ENCODE data around the gene EGLN3. TPM values are rescaled to one million over a fixed set of nuclear protein-coding genes. Genes with fewer than 3 reads are reported as not detected.

EGLN3 gene
- total RNA-seq, 2 experiments from 2014 or later = 12.8 to 14.4 TPM

- H3K27ac Mint-ChIP-seq = no peak overlapping the region
- H3K36me3 Mint-ChIP-seq = no peaks in the 10 kb centered on the region
- POLR2A ChIA-PET = no interaction called here
- H3K4me3 Mint-ChIP-seq = no peak overlapping the region
- no peaks in the 10 kb centered on the region for H3K4me1 Mint-ChIP-seq
- DNase-seq (no peak), ATAC-seq (ENCODE audit: low read depth) (no peak)
- peaks cover 26% of the 10 kb centered on the region for H3K27me3 Mint-ChIP-seq
- no peaks in the 10 kb centered on the region for H3K9me3 Mint-ChIP-seq
Observed at GRCh38 chr14:33908540-33909223, 42.2 kb downstream of the EGLN3 start.

GRCh38 chr14:33906968-33907367, 43.9 kb downstream of the EGLN3 start:
- H3K36me3 Mint-ChIP-seq = no peaks in the 10 kb centered on the region
- H3K27me3 Mint-ChIP-seq = peaks cover 29% of the 10 kb centered on the region
- DNase-seq = no peak

GRCh38 chr14:33904609-33905008, 46.3 kb downstream of the EGLN3 start:
- Mint-ChIP-seq H3K4me1 (peaks cover 3% of the 10 kb centered on the region), H3K27me3 (peaks cover 29% of the 10 kb centered on the region), H3K27ac (no peak overlapping the region), H3K9me3 (no peaks in the 10 kb centered on the region), H3K4me3 (no peak overlapping the region), H3K36me3 (no peaks in the 10 kb centered on the region)
- DNase-seq (no peak), ATAC-seq (ENCODE audit: low read depth) (no peak)
- POLR2A ChIA-PET = no interaction called here

More at GRCh38 chr14:33906968-33907367, 43.9 kb downstream of the EGLN3 start:
- no peak overlapping the region for H3K4me3 Mint-ChIP-seq
- H3K9me3 Mint-ChIP-seq = no peaks in the 10 kb centered on the region
- POLR2A ChIA-PET = no interaction called here
- no peak overlapping the region for H3K27ac Mint-ChIP-seq
- peaks cover 3% of the 10 kb centered on the region for H3K4me1 Mint-ChIP-seq
- no peak for ATAC-seq (ENCODE audit: low read depth)

GRCh38 chr14:33903369-33903768, 47.5 kb downstream of the EGLN3 start:
- no peaks in the 10 kb centered on the region for H3K36me3 Mint-ChIP-seq
- no peak overlapping the region for H3K27ac Mint-ChIP-seq
- H3K9me3 Mint-ChIP-seq = no peaks in the 10 kb centered on the region
- ATAC-seq (ENCODE audit: low read depth) = no peak
- peaks cover 3% of the 10 kb centered on the region for H3K4me1 Mint-ChIP-seq
- POLR2A ChIA-PET = no interaction called here
- no peak overlapping the region for H3K4me3 Mint-ChIP-seq
- peaks cover 29% of the 10 kb centered on the region for H3K27me3 Mint-ChIP-seq
- DNase-seq = no peak

GRCh38 chr14:33902363-33902762, 48.5 kb downstream of the EGLN3 start:
- no peak for ATAC-seq (ENCODE audit: low read depth)

GRCh38 chr14:33901426-33902155, 49.3 kb downstream of the EGLN3 start:
- H3K4me1 Mint-ChIP-seq = peaks cover 3% of the 10 kb centered on the region
- ATAC-seq (ENCODE audit: low read depth) = no peak
- no peak overlapping the region for H3K4me3 Mint-ChIP-seq
- no peak overlapping the region for H3K27ac Mint-ChIP-seq
- H3K9me3 Mint-ChIP-seq = no peaks in the 10 kb centered on the region
- peaks cover 21% of the 10 kb centered on the region for H3K27me3 Mint-ChIP-seq
- POLR2A ChIA-PET = no interaction called here
- no peak for DNase-seq
- H3K36me3 Mint-ChIP-seq = no peaks in the 10 kb centered on the region

More at GRCh38 chr14:33902363-33902762, 48.5 kb downstream of the EGLN3 start:
- Mint-ChIP-seq H3K27me3 (peaks cover 27% of the 10 kb centered on the region), H3K27ac (no peak overlapping the region), H3K4me1 (peaks cover 3% of the 10 kb centered on the region), H3K4me3 (no peak overlapping the region), H3K9me3 (no peaks in the 10 kb centered on the region), H3K36me3 (no peaks in the 10 kb centered on the region)
- DNase-seq = no peak
- POLR2A ChIA-PET = no interaction called here

- ATAC-seq (ENCODE audit: low read depth) = no peak
- H3K9me3 Mint-ChIP-seq = no peaks in the 10 kb centered on the region
Observed at GRCh38 chr14:33900706-33901105, 50.2 kb downstream of the EGLN3 start.

GRCh38 chr14:33899723-33900341, 51.0 kb downstream of the EGLN3 start:
- Mint-ChIP-seq H3K4me1 (peaks cover 3% of the 10 kb centered on the region), H3K9me3 (peaks cover under 1% of the 10 kb centered on the region), H3K27ac (no peak overlapping the region), H3K36me3 (no peaks in the 10 kb centered on the region), H3K4me3 (no peak overlapping the region), H3K27me3 (peaks cover 9% of the 10 kb centered on the region)
- DNase-seq (no peak), ATAC-seq (ENCODE audit: low read depth) (no peak)
- POLR2A ChIA-PET = interaction anchor here (0.7 kb wide), 1 partner anchor 62 kb away, joined by 4 read pairs; no protein-coding TSS in a partner anchor

More at GRCh38 chr14:33900706-33901105, 50.2 kb downstream of the EGLN3 start:
- no peak overlapping the region for H3K27ac Mint-ChIP-seq
- no peaks in the 10 kb centered on the region for H3K36me3 Mint-ChIP-seq
- no peak for DNase-seq
- peaks cover 3% of the 10 kb centered on the region for H3K4me1 Mint-ChIP-seq
- H3K4me3 Mint-ChIP-seq = no peak overlapping the region
- peaks cover 18% of the 10 kb centered on the region for H3K27me3 Mint-ChIP-seq
- POLR2A ChIA-PET = no interaction called here

GRCh38 chr14:33897878-33898535, 52.9 kb downstream of the EGLN3 start:
- Mint-ChIP-seq H3K9me3 (peaks cover 7% of the 10 kb centered on the region), H3K27me3 (peaks cover 5% of the 10 kb centered on the region), H3K4me1 (no peaks in the 10 kb centered on the region), H3K36me3 (no peaks in the 10 kb centered on the region), H3K27ac (no peak overlapping the region), H3K4me3 (no peak overlapping the region)
- POLR2A ChIA-PET = no interaction called here
- no peak for ATAC-seq (ENCODE audit: low read depth)
- DNase-seq = no peak

- H3K27me3 Mint-ChIP-seq = peaks cover 5% of the 10 kb centered on the region
- H3K27ac Mint-ChIP-seq = no peak overlapping the region
- no peak overlapping the region for H3K4me3 Mint-ChIP-seq
- H3K9me3 Mint-ChIP-seq = peaks cover 8% of the 10 kb centered on the region
- no peak for DNase-seq
- no peaks in the 10 kb centered on the region for H3K36me3 Mint-ChIP-seq
- POLR2A ChIA-PET = no interaction called here
- no peak for ATAC-seq (ENCODE audit: low read depth)
- H3K4me1 Mint-ChIP-seq = no peaks in the 10 kb centered on the region
Observed at GRCh38 chr14:33897382-33897781, 53.5 kb downstream of the EGLN3 start.

- POLR2A ChIA-PET = no interaction called here
- H3K27ac Mint-ChIP-seq = no peak overlapping the region
- peaks cover 5% of the 10 kb centered on the region for H3K27me3 Mint-ChIP-seq
- H3K9me3 Mint-ChIP-seq = peaks cover 17% of the 10 kb centered on the region
- ATAC-seq (ENCODE audit: low read depth) (no peak), DNase-seq (no peak)
- peaks cover 2% of the 10 kb centered on the region for H3K36me3 Mint-ChIP-seq
- H3K4me3 Mint-ChIP-seq = no peak overlapping the region
- H3K4me1 Mint-ChIP-seq = peaks cover 9% of the 10 kb centered on the region
Observed at GRCh38 chr14:33894339-33894738, 56.5 kb downstream of the EGLN3 start.

- POLR2A ChIA-PET = no interaction called here
- Mint-ChIP-seq H3K27me3 (peaks cover 9% of the 10 kb centered on the region), H3K9me3 (peaks cover 23% of the 10 kb centered on the region), H3K4me3 (no peak overlapping the region), H3K36me3 (peaks cover 4% of the 10 kb centered on the region), H3K4me1 (peaks cover 9% of the 10 kb centered on the region), H3K27ac (no peak overlapping the region)
- ATAC-seq (ENCODE audit: low read depth) (no peak), DNase-seq (no peak)
Observed at GRCh38 chr14:33891700-33892099, 59.2 kb downstream of the EGLN3 start.

- peaks cover 4% of the 10 kb centered on the region for H3K27me3 Mint-ChIP-seq
- POLR2A ChIA-PET = no interaction called here
Observed at GRCh38 chr14:33884916-33885315, 66.0 kb downstream of the EGLN3 start.

More at GRCh38 chr14:33884916-33885315, 66.0 kb downstream of the EGLN3 start:
- no peak for ATAC-seq (ENCODE audit: low read depth)
- Mint-ChIP-seq H3K36me3 (peaks cover 4% of the 10 kb centered on the region), H3K9me3 (peaks cover 18% of the 10 kb centered on the region), H3K4me1 (no peaks in the 10 kb centered on the region), H3K4me3 (no peak overlapping the region), H3K27ac (no peak overlapping the region)
- DNase-seq = no peak
